ENCODE measurements around the gene CES2.

The CES2 gene

DNA sequence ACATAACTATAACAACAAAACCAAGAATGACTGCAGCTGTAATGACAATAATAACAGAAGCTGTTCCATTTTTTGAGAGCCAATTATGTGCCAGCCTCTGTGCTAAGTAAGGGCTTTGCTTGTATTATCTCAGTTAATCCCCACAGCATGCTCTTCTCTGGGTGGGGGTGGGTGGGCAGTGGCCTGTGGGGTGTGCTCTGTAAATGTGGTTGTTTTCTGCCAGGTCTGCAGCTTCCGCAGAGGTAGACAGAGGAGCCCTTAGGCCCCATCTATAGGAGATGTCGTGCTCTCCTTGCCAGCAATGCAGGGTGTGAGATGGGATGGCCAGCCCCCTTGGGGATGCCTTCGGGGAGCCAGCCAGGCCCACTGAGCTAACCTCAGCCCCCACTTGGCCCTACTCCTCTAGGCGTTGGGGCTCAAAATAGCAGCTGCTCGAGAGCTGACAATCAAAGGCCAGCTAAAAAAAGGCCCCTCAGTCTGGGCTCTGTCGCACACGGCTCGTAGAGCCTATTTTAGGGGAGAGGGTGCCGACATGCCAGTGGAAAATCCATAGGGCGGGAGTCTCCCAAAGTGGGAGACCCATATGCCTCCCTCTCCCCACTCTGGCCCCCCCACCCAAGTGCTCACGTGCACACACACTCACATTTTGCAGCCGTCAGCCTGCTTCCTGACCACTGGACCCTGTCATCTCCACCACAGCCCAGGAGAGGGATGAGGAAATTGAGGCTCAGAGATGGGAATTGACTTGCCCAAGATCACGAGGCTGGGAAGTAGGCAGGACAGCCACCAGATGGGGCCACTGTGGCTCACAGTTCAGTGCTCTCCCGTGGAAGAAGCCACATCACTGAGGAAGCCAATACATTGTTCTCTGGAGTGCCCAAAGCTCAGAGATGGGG lies 32.4 kb upstream of the CES2 start:
- no peak for DNase-seq

DNA sequence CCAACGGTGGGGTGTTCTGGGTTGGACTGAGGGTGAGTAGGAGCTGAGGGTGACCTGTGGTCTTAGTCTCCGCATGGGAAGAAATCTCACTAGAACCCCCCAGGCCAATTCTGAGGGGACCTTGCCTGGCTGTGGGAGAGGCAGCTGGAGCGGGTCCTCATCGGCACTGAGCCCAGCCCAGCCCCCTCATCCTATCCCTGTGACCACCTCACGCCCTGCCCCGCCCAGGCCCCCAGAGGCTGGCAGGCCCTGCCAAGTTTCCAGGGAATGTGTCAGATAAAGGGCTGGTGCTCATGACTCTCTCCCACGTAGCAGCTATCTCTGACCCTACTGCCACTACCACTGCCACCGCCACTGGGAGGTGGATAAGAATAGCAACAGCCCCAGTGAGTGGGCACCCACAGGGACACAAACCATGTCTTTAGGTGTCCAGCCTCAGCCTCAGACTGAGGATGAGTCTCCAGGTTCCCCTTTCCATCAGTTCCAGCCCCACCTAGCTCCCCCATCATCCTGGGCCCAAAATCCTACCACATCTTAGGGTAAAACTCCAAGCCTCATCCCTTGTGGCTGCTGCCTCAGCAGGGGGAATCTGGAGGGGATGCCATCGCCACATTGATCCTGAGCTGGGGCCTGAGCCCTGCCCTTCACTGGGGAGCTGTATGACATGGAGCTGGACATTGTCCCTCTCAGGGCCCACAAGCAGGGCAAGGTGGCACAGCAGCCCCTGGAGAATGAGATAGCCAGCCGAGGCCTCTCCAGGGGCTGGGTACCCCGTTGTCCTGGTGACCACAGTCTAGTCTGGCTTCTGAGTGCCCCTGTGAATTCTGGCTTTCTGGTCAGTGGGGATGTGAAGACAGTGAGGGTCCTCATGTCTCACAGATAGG lies 31.5 kb upstream of the CES2 start:
- no peak for DNase-seq

DNA sequence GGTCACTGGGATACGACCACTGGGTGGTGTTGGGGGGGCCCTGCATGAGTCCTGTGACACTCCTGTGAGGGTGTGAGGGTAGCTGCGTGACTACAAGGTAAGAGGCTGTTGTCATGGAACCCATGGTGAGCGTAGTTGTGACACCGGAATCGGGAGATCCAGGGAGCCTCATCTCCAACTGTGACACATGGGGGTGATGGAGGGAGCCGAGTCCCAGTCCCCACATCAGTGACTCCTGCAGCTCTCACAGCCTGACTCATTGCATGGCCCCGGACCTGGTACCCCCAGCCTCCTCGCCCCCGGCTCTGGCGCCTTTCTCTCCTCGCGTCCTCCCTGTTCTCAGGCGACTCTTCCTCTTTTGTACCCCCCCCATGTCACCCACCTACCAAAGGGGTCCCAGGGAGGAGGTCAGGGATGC lies 30.9 kb upstream of the CES2 start:
- no peak for DNase-seq

DNA sequence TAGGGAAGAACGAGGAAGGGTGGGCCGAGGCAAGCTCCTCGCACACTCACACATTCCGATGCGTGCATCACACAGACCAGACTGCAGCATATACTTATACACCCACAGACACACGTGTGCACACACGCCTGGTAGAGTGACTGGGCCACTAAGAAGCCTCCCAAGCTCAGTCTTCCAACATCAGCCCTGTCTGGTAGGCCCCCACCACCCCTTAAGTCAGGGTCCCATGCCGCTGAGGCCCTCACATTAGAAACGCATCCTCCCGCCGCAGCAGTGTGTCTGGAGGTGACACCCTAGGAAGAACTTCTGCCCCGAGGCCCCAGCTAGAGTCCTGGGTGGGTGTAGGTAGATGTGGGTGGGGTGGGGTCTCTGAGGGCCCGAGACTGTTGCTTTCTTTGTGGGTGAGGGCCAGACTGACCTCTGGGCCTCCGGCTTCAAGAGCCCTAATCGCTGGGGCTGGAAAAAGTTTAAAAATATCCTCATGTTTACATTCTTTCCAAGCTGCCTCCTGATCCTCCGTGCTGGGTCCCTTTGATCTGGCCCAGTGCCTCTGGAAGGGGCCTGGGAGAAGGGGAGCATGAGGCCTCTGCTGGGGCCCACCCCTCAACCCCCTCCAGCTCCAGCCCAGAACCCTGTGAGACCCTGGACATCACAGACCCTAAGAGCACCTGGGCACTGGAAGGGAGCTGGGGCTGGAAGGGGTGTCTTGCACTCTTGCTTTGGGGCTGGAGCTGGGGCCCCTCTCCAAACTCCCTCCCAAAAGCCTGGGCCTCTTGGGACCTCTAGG lies 30.3 kb upstream of the CES2 start:
- no peak for DNase-seq

DNA sequence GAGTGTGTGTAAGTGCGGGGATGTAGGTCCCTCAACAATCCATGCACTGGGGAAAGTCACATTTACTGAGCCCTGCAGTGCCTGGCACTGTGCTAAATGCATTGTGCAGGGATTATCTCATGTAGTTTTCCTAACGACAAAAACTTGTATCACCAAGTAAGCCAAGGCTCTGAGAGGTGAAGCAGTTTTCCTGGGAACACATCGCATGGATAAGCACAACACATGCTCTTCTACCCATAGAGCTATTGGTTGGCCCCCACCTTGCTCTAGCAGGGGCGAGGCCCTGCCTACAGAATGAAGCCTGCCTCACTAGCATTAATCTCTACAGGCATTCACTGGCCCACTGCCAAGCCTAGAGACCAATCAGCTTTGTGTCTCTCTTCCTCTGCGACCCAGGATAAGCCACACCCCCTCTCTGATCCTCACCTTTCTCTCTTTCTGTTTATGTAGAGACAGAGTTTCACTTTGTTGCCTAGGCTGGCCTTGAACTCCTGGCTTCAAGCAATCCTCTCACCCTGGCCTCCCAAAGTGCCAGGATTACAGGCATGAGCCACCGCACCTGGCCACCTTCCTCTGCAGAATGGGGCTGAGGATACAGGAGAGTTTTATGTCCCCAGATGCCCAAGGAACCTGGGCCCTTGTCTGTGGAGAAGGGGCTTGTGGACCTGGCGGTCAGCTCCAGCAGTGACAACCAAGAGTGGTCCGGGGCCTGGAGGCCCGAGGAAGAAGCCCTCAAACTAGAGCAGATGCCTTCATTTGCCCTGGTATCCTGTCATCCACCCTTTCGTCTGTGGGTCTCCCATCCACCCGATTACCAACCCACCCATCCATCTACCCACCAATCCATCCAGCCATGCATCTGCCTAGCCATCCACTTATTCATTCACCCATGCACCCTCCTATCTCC lies 29.4 kb upstream of the CES2 start:
- peak; percentile 35 for DNase-seq

DNA sequence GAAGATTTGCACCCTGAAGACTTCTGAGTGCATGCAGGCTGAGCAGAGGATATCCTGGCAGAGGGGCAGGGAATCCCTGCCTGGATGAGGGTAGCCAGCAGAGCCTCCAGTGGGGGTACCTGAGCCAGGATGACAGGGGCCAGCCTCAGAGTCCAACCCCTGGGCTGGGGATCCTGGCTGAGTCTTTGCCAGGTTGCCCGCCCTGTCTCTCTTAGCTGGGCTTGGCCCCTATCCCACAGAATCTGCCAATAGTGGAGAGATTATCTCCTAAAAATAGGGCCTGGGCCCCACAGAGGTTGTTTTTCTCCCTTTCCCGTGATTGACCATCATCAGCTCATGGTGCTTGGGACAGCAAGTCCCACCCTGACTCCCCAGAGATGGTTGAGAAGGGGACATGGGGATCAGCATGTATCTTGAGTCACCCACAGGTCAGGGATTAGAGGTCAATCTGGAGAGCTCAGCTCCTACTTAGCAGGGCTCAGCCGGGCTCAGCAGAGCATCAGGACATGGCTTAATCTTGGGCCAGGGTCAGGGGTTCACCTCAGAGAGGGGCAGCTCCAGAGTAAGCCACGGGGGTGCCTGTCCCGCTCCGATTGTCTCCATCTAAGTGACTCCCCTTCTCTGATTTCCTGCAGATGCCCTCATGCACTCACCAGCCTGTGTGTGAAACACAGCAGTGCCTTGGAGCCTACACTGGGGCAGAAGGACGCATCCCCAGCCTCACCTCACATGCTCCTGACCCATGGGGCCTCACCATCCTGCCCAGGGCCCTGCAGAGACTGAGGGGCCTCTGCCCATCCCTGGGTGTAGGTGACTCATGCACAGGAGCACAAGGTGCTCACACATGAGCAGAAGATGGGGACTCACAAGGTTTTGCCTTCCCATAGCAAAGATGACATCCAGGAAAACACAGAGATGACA lies 28.1 kb upstream of the CES2 start:
- no peak for DNase-seq

DNA sequence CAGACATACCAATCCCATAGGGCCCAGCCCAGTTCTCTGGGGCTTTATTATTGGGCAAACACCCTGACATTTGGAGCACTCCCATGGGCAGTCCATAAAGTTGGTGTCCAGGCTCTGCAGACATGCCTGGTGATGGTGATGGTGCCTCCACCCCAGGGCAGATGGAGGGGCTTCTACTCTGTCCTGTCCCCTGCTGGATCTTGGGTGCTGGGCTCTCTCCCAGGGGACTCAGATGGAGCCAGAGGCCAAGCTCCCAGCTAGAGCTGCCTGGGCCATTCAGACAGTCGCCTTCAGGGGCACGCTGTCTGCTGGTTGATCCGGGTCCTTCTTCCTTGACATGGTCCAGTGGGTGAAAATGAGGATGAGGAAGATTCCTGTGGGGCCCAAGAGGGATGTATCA lies 27.2 kb upstream of the CES2 start:
- no peak for DNase-seq

DNA sequence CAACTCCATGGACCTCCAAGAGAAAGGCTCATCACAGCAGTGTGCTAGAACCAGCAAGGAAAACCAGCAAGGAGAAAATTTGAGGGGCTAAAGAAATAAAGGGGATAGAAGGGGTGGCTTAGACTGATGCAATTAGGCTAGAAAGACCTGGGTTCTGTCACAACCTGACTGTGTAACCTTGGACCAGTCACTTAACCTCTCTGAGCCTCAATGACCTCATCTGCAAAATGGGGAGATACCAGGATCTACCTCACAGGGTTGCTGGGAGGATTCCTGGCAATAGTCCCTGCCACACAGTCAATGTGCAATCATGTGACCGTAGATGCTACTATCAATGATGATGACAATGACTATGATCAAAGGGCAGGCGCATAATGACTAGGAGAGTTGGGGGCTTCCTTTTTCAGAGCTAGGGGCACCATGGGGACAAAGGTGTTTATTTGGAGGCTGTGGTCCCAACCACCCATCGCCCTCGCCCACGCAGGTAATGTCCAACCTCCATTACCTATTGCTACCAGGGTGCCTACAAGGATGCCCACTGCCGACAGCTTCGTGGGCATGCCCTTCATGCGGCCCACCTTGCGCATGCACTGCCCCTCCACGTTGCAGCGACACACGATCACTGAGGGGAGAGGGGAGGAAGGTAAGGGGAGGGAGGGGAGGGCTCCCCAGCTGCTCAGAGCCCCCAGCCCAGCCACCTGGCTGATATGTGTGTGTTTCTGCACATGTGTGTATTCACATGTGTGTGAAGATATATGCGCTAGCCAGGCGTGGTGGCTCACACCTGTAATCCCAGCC lies 26.4 kb upstream of the CES2 start:
- no peak for DNase-seq

DNA sequence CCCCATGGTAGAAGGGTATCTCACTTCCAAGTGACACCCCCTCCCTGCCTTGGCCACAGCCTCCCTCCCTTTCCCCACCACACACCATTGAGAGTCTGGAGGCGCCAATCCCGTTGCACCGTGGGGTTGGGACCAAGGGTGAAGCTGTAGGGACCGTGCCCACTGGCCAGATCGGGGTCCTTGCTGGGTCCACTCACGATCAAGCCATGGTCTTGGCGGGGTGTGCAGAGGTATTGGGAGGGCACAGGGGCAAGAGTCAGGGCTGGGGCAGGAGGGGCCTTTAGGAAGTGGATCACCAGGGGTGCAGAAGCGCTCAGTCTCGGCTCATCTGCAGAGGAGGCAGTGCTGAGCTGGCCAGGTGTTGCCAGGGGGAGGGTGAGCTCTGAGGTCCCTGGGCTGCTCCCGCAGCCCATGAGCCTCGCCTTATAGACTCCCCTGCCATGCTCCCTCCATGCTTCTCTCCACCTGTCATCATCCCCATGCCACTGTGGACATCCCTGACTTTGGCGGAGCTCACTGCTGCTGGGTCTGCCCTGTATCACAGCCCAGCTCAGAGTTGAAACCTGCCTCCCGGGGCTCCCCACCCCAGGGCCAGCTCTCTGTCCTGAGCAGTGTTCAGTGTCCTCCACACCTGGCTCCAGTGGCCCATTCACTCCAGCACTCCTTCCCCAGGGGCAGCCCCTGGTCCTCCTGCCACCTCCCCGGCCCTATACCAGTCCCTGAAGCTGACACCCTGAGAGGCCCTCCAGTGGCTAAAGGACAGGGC lies 25.0 kb upstream of the CES2 start:
- no peak for DNase-seq

DNA sequence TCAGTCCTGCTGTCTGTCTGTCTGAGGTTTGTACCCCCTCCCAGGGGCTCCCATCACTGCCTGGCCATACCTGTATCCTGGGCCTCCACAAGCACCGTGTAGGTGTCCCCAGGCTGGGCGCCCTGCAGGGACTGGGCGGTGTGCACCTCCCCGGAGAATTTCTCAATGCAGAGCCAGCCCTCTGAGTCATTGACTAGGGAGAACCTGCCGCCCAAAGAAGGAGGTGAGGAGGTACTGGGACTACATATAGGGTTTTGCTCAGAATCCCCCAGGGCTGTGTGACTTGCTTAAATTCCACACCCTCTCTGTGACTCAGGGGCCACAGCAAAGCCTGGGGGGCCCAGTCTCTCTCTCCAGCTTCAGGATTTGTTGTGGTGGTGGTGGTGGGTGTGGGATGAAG lies 24.2 kb upstream of the CES2 start:
- no peak for DNase-seq

DNA sequence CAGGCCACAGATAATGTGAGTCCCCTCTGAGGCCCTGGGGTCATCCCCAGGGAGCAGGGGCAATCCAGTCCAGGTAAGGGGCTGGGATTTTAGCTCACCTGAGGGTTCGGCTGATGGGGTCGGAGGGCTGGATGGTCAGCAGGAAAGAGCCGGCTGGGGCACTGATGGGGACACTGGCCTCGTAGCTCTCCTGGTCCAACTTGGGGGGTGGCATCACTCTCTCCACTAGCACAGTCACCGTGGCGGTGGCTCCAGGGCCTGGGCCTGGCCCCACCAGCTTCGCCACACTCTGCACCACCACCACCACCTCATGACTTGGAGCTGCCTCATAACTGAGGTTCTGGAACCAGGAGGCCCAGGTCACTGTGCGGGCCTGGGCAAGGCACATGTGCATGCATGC lies 23.5 kb upstream of the CES2 start:
- DNase-seq: no peak

DNA sequence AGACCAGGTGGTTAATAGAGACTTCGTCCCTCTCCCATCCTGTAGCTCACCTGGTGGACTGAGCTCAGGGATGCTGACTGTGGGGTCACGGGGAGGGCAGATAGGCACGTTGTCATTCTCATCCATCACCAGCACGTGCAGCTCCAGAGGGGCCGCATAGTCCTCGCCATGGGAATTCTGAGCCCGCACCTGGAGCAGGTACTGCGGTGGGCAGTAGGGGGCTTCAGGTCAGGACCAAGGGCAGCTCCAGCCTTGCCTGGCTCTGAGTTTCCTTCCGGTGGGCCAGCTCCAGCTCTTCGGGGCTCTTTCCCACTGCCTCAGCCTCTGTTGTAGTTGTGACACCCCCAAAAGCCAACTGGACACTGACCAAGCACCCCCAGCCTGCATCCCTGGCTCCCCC lies 22.2 kb upstream of the CES2 start:
- no peak for DNase-seq

DNA sequence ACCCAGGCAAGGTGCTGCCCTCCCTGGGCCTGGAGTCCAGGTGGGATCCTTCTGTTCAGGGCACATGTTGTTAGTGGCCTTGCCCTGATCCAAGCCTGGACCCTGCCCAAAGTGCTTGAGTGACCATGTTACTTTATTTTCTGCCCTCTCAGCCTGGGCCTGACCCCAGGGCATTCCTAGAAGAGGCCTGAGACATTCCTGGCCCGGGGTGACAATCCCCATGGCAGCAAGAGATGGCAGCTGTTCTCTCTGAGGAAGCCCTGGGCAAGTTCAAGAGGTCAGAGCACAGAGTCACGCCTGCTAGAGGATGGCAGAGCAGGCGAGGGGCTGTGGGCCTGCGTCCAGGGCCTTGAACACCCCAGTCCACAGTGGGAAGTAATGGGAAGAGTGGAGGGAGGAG lies 21.6 kb upstream of the CES2 start:
- no peak for DNase-seq

DNA sequence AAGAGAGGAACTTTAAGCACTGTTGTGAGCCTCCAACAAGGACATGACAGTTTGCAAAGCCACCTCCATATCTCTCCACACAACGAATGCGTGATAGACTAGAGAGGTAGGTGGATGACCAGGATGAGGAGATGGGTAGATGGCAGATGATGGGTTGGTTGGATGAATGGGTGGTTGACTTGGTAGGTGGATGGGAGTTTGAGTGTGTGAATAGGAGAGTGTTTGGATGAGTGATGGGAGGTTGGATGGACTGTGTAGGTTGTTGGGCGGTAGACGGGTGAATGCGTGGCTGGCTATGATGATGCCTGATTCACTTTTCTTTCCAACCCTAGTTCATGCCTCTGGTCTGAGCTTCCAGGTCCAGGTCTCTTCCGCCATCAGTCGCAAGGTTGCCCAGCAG lies 20.8 kb upstream of the CES2 start:
- no peak for DNase-seq

DNA sequence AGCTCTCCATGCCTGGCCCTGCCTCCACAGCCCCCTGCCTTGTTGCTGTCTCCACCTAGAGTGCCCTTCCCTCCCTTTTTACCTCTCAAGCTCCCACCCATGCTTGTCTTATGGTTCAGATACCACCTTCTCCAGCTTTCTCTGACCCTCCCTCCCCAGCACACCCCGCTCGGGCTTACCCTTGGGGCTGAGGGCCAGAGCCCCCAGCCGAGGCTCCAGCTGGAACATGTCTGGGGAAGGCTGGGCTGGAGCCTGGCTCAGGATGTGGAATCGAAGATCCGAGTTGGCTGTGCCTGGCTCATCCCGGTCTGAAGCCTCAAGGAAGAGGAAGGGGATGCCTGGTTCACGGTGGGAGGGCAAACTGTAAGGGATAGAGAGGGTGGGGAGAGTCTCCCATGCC lies 20.3 kb upstream of the CES2 start:
- DNase-seq: no peak

DNA sequence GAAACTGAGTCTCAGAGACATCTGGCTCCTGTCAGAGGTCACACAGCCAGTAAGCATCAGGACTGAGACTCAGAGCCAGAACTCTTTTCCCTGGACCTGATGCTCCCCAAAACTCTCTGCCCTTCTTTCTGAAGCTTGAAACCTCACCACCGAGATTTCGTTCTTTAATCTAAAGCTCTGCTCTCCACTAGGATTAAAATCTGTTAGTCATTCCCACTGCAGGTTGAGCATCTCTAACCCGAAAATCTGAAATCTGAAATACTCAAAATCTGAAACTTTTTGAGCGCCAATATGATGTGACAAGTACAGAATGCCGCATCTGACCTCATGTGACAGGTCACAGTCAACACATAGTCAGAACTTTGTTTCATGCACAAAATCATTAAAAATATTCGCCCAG lies 18.8 kb upstream of the CES2 start:
- no peak for DNase-seq

DNA sequence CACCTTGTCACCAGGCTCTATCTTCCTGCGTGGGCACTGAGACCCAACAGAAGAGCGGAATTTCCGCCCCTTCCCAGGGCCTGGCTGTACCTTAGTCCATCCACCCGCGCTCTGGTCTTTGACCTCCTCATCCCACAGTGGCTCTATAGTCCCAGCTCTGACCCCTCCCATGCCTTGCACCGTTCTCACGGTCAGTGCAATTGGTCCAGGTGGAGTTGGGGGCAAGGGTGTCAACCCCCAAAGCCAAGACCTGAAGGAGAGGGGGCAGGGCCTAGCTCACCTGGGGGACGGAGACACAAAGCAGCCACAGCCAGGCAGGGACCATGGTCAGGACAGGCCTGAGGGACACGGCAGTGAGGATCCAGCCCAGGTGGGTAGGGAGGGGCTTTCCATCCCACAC lies 17.6 kb upstream of the CES2 start:
- DNase-seq: no peak

DNA sequence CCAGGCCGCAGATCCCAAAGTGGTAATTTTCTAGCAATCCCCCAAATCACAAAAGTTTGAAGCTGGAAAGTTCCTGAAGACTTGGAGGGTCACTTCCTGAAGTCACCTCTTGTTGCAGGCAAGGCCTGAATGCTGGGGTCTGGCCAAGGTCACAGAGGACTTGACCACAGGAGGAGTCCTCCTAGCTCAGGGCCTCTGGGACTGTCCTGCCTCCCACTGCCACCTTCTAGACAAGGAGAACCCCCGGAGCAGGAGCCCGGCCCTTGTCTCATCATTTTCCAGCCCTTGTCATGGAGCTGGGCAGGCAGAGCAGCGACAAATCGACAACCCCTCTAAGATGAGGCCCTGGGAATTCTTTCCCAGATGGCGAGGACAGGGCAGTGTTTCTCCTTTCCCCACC lies 17.0 kb upstream of the CES2 start:
- no peak for DNase-seq

All from central memory CD4-positive, alpha-beta T cell (primary cell).